GM10266 (cell line): ENCODE data around the gene P2RX4.
A peak's percentile ranks its signal among the peaks of the same experiment; 100 is the strongest.

Experiments used
- DNase-seq: peaks from one replicate; pipeline ENCODE4 v3.0.0; 2012; ENCODE audit errors: extremely low spot score
- CTCF ChIP-seq: IDR thresholded peaks from 2 replicates; pipeline ENCODE4 v1.5.1; 2012; ENCODE audit warnings: mild to moderate bottlenecking, low read depth; ENCODE audit not compliant: control insufficient read depth, insufficient read depth; ENCODE audit errors: missing control alignments

The P2RX4 gene

GRCh38 chr12:121246893-121247557, 37.1 kb downstream of the P2RX4 start:
- DNase-seq: no peak
- TF ChIP-seq CTCF: no peak

- DNase-seq: peak; percentile 58
- TF ChIP-seq CTCF: no peak
Measured at GRCh38 chr12:121248622-121249021, 38.7 kb downstream of the P2RX4 start.

- TF ChIP-seq CTCF: no peak
- no peak for DNase-seq
Measured at GRCh38 chr12:121250359-121250758, 40.4 kb downstream of the P2RX4 start.

- DNase-seq: no peak
- no peak for TF ChIP-seq CTCF
Measured at GRCh38 chr12:121251838-121252237, 41.9 kb downstream of the P2RX4 start.

- TF ChIP-seq CTCF: no peak
- no peak for DNase-seq
Measured at GRCh38 chr12:121252712-121253345, 42.9 kb downstream of the P2RX4 start.

- no peak for DNase-seq
- no peak for TF ChIP-seq CTCF
Measured at GRCh38 chr12:121253638-121254335, 43.9 kb downstream of the P2RX4 start.

GRCh38 chr12:121255433-121255832, 45.5 kb downstream of the P2RX4 start:
- TF ChIP-seq CTCF: no peak
- no peak for DNase-seq

- DNase-seq: peak; percentile 46
Measured at GRCh38 chr12:121257704-121258449, 47.9 kb downstream of the P2RX4 start.
